H9 (cell line): ENCODE measurements around the gene CBLN3. TPM values are rescaled to one million over a fixed set of nuclear protein-coding genes. Genes with fewer than 3 reads are reported as not detected.

Source experiments
- DNase-seq: peaks from one replicate; pipeline ENCODE4 v3.0.0-alpha.2; 2017
- H2AFZ ChIP-seq: one replicate; pipeline ENCODE4 v1.6.1; 2013; ENCODE audit warnings: mild to moderate bottlenecking, low read length, control low read depth, moderate library complexity
- H2AK5ac ChIP-seq: 2 replicates; pipeline ENCODE4 v1.6.1; 2013; ENCODE audit warnings: low read length, control low read depth, mixed read lengths; ENCODE audit not compliant: insufficient read length
- H2BK120ac ChIP-seq: one replicate; pipeline ENCODE4 v1.6.1; 2013; ENCODE audit warnings: low read depth, mild to moderate bottlenecking, low read length, control low read depth, inconsistent platforms; ENCODE audit not compliant: poor library complexity, severe bottlenecking
- H2BK12ac ChIP-seq: 2 replicates; pipeline ENCODE4 v1.6.1; 2013; ENCODE audit warnings: low read length, control low read depth, mixed read lengths, low read depth; ENCODE audit not compliant: insufficient read length
- H2BK15ac ChIP-seq: 2 replicates; pipeline ENCODE4 v1.6.1; 2013; ENCODE audit warnings: low read depth, low read length, control low read depth
- H2BK20ac ChIP-seq: one replicate; pipeline ENCODE4 v1.6.1; 2013; ENCODE audit warnings: low read depth, mild to moderate bottlenecking, low read length, control low read depth, inconsistent platforms; ENCODE audit not compliant: poor library complexity, severe bottlenecking
- H2BK5ac ChIP-seq: 2 replicates; pipeline ENCODE4 v1.6.1; 2013; ENCODE audit warnings: low read length, control low read depth, mixed read lengths; ENCODE audit not compliant: insufficient read length
- H3K14ac ChIP-seq: 2 replicates; pipeline ENCODE4 v1.6.1; 2013; ENCODE audit warnings: low read length, control low read depth; ENCODE audit not compliant: insufficient read depth
- H3K18ac ChIP-seq: 2 replicates; pipeline ENCODE4 v1.6.1; 2013; ENCODE audit warnings: low read depth, mild to moderate bottlenecking, mixed read lengths, low read length, control low read depth; ENCODE audit not compliant: insufficient read length
- H3K23ac ChIP-seq: 2 replicates; pipeline ENCODE4 v1.6.1; 2013; ENCODE audit warnings: low read length, control low read depth, mixed read lengths, low read depth; ENCODE audit not compliant: insufficient read length
- H3K23me2 ChIP-seq: 2 replicates; pipeline ENCODE4 v1.6.1; 2013; ENCODE audit warnings: low read depth, mild to moderate bottlenecking, mixed read lengths, low read length, control low read depth; ENCODE audit not compliant: insufficient read length, poor library complexity, severe bottlenecking
- H3K27ac ChIP-seq: 2 replicates; pipeline ENCODE4 v1.5.1; 2013; ENCODE audit warnings: low read length, control low read depth, mixed read lengths, low read depth; ENCODE audit not compliant: insufficient read length
- H3K27me3 ChIP-seq: 2 replicates; pipeline ENCODE4 v1.6.1; 2013; ENCODE audit warnings: low read length, control low read depth, inconsistent platforms; ENCODE audit not compliant: insufficient read depth
- H3K4ac ChIP-seq: 2 replicates; pipeline ENCODE4 v1.6.1; 2013; ENCODE audit warnings: low read depth, mild to moderate bottlenecking, control low read depth, inconsistent platforms, low read length, moderate library complexity
- H3K4me1 ChIP-seq: 2 replicates; pipeline ENCODE4 v1.6.1; 2013; ENCODE audit warnings: low read length, control low read depth, inconsistent platforms; ENCODE audit not compliant: insufficient read depth
- H3K4me2 ChIP-seq: 2 replicates; pipeline ENCODE4 v1.6.1; 2013; ENCODE audit warnings: low read length, control low read depth, mixed read lengths; ENCODE audit not compliant: insufficient read length, insufficient read depth
- H3K56ac ChIP-seq: 2 replicates; pipeline ENCODE4 v1.6.1; 2013; ENCODE audit warnings: low read depth, mild to moderate bottlenecking, mixed read lengths, low read length, control low read depth; ENCODE audit not compliant: insufficient read length
- H3K79me1 ChIP-seq: 2 replicates; pipeline ENCODE4 v1.6.1; 2013; ENCODE audit warnings: low read depth, mild to moderate bottlenecking, moderate library complexity, low read length, control low read depth, inconsistent platforms; ENCODE audit not compliant: insufficient read depth, poor library complexity, severe bottlenecking
- H3K79me2 ChIP-seq: 2 replicates; pipeline ENCODE4 v1.6.1; 2013; ENCODE audit warnings: low read length, control low read depth, inconsistent platforms; ENCODE audit not compliant: insufficient read depth
- H3K9ac ChIP-seq: 2 replicates; pipeline ENCODE4 v1.6.1; 2013; ENCODE audit warnings: low read length, control low read depth, mixed read lengths; ENCODE audit not compliant: insufficient read length; ENCODE audit errors: extremely low read depth
- H3K9me3 ChIP-seq: one replicate; pipeline ENCODE4 v1.6.1; 2013; ENCODE audit warnings: low read depth, low read length, inconsistent platforms; ENCODE audit not compliant: control insufficient read depth
- H3T11ph ChIP-seq: one replicate; pipeline ENCODE4 v1.6.1; 2013; ENCODE audit warnings: mild to moderate bottlenecking, low read length, control low read depth, inconsistent platforms
- H4K20me1 ChIP-seq: one replicate; pipeline ENCODE4 v1.6.1; 2013; ENCODE audit not compliant: control insufficient read depth, insufficient read length, insufficient read depth
- H4K5ac ChIP-seq: 2 replicates; pipeline ENCODE4 v1.6.1; 2013; ENCODE audit warnings: low read depth, mild to moderate bottlenecking, mixed read lengths, low read length, control low read depth; ENCODE audit not compliant: insufficient read length
- H4K8ac ChIP-seq: replicated peaks from 2 replicates; pipeline ENCODE4 v1.6.1; 2013; ENCODE audit warnings: low read length, control low read depth, mixed read lengths, low read depth; ENCODE audit not compliant: insufficient read length
- H4K91ac ChIP-seq: 2 replicates; pipeline ENCODE4 v1.6.1; 2013; ENCODE audit warnings: low read depth, mild to moderate bottlenecking, moderate library complexity, mixed read lengths, low read length, control low read depth; ENCODE audit not compliant: insufficient read length
- H3K27ac Mint-ChIP-seq, 3 experiments: 2 replicates in 2 of 3; 3 replicates in 1 of 3; pipeline ENCODE4 v1.8.0; 2020 to 2021; ENCODE audit warnings: mixed read lengths in 3 of 3, mild to moderate bottlenecking in 1 of 3, moderate library complexity in 1 of 3
- H3K27me3 Mint-ChIP-seq: 2 replicates; pipeline ENCODE4 v1.8.0; 2021; ENCODE audit warnings: low read depth, mild to moderate bottlenecking, moderate library complexity, mixed read lengths
- H3K36me3 Mint-ChIP-seq, 3 experiments: 2 replicates in 2 of 3; 3 replicates in 1 of 3; pipeline ENCODE4 v1.8.0; 2020 to 2021; ENCODE audit warnings: low read depth in 3 of 3, mixed read lengths in 3 of 3; ENCODE audit not compliant: insufficient read depth in 1 of 3
- H3K4me1 Mint-ChIP-seq, 2 experiments: 2 replicates each; pipeline ENCODE4 v1.8.0; 2020; ENCODE audit warnings: mixed read lengths in 2 of 2
- H3K4me3 Mint-ChIP-seq, 2 experiments: 2 replicates in 1 of 2; 3 replicates in 1 of 2; pipeline ENCODE4 v1.8.0; 2020 to 2021; ENCODE audit warnings: mild to moderate bottlenecking in 2 of 2, mixed read lengths in 2 of 2, moderate library complexity in 1 of 2
- H3K9me3 Mint-ChIP-seq, 2 experiments: 2 replicates in 1 of 2; 3 replicates in 1 of 2; pipeline ENCODE4 v1.8.0; 2020; ENCODE audit warnings: mild to moderate bottlenecking in 2 of 2, mixed read lengths in 2 of 2, moderate library complexity in 1 of 2
- WGBS: extraction: QIAGEN DNeasy Blood & Tissue Kit; methylation state at CpG from one replicate; pipeline ENCODE4 v1.1.7; 2013; ENCODE audit warnings: missing lambda C conversion rate, low lambda C conversion rate, mixed read lengths; ENCODE audit not compliant: insufficient read length; ENCODE audit errors: extremely low coverage; 5-methylcytosine and 5-hydroxymethylcytosine counted together
- total RNA-seq: library from RNA; stranded (reverse); gene quantifications from 2 replicates; pipeline ENCODE4 v1.2.1, GENCODE V29; 2021
- TF ChIP-seq, protein P1 (sequence below): fragments of 200-600 bp; sonication (generic); conservative IDR thresholded peaks from 3 replicates; pipeline ENCODE4 v1.8.0; 2021; ENCODE audit warnings: antibody characterized with exemption, mild to moderate bottlenecking

The CBLN3 gene
- total RNA-seq, 1 experiment from 2014 or later = 0.39 TPM

DNA sequence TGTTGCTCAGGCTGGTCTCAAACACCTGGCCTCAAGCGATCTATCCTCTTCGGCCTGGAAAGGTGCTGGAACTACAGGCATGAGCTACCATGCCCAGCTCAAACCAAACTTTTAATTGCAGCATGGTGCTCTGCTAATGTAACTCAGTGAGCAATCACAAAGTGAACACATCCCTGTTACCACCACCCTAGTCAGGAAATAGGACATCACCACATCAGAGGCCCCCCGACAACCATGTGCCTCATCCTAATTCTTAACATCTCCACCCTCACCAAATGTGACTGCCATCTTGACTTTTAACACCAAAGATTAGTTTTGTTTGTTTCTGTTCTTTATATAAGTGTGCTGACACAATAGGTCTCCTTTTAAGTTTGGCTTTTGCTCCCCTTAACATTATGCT lies 35.9 kb upstream of the CBLN3 start:
- Histone ChIP-seq H3K56ac (no peak overlapping the region), H2BK120ac (no peak overlapping the region), H2BK15ac (no peak overlapping the region), H3K79me1 (no peaks in the 10 kb centered on the region), H4K20me1 (no peaks in the 10 kb centered on the region), H3K27me3 (no peaks in the 10 kb centered on the region), H2AK5ac (no peak overlapping the region), H2BK12ac (no peak overlapping the region), H3K9ac (no peak overlapping the region), H4K8ac (no peak overlapping the region), H3K4ac (no peak overlapping the region), H3K18ac (no peak overlapping the region), H4K5ac (no peak overlapping the region), H3K27ac (no peak overlapping the region), H3K23me2 (no peaks in the 10 kb centered on the region), H3K14ac (no peak overlapping the region), H3K79me2 (no peaks in the 10 kb centered on the region), H3K9me3 (no peaks in the 10 kb centered on the region), H3K23ac (no peak overlapping the region), H2AFZ (no peak overlapping the region), H4K91ac (no peak overlapping the region), H2BK20ac (no peak overlapping the region), H3T11ph (no peak overlapping the region), H2BK5ac (no peak overlapping the region), H3K4me2 (no peak overlapping the region), H3K4me1 (no peaks in the 10 kb centered on the region)
- no CpG with 5 or more reads among the region's 3 CpGs for WGBS
- Mint-ChIP-seq H3K4me1 (no peaks in the 10 kb centered on the region), H3K27ac (no peak overlapping the region), H3K36me3 (no peaks in the 10 kb centered on the region), H3K27me3 (peaks cover 2% of the 10 kb centered on the region), H3K4me3 (no peak overlapping the region), H3K9me3 (peaks cover 0 to 1% of the 10 kb centered on the region in 2 experiments; a peak in 1 of 5 replicates)
- DNase-seq = no peak
- TF ChIP-seq, protein P1, sequence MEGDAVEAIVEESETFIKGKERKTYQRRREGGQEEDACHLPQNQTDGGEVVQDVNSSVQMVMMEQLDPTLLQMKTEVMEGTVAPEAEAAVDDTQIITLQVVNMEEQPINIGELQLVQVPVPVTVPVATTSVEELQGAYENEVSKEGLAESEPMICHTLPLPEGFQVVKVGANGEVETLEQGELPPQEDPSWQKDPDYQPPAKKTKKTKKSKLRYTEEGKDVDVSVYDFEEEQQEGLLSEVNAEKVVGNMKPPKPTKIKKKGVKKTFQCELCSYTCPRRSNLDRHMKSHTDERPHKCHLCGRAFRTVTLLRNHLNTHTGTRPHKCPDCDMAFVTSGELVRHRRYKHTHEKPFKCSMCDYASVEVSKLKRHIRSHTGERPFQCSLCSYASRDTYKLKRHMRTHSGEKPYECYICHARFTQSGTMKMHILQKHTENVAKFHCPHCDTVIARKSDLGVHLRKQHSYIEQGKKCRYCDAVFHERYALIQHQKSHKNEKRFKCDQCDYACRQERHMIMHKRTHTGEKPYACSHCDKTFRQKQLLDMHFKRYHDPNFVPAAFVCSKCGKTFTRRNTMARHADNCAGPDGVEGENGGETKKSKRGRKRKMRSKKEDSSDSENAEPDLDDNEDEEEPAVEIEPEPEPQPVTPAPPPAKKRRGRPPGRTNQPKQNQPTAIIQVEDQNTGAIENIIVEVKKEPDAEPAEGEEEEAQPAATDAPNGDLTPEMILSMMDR = no peak
